NB4 (cell line): Measurements from ENCODE around the gene PRRC2B.

ENCODE experiments used
- DNase-seq: peaks from one replicate; pipeline ENCODE4 v3.0.0; 2010; ENCODE audit warnings: low read depth
- H3K4me3 ChIP-seq: one replicate; pipeline ENCODE4 v1.5.1; 2011; ENCODE audit warnings: mild to moderate bottlenecking, low read depth, low read length, moderate library complexity
- MYC ChIP-seq: IDR thresholded peaks from 2 replicates; pipeline ENCODE4 v1.6.1; 2011; ENCODE audit warnings: low read depth, low read length
- POLR2A ChIP-seq: IDR thresholded peaks from 2 replicates; pipeline ENCODE4 v1.6.1; 2011; ENCODE audit warnings: mild to moderate bottlenecking; ENCODE audit not compliant: insufficient read length; ENCODE audit errors: extremely low read depth
- TF ChIP-seq, protein P1 (sequence below): IDR thresholded peaks from 2 replicates; pipeline ENCODE4 v1.6.1; 2011; ENCODE audit warnings: low read depth, low read length
- TF ChIP-seq, protein P2 (sequence below): IDR thresholded peaks from one replicate; pipeline ENCODE4 v1.5.1; 2012; ENCODE audit warnings: low read depth, low read length

The PRRC2B gene

DNA sequence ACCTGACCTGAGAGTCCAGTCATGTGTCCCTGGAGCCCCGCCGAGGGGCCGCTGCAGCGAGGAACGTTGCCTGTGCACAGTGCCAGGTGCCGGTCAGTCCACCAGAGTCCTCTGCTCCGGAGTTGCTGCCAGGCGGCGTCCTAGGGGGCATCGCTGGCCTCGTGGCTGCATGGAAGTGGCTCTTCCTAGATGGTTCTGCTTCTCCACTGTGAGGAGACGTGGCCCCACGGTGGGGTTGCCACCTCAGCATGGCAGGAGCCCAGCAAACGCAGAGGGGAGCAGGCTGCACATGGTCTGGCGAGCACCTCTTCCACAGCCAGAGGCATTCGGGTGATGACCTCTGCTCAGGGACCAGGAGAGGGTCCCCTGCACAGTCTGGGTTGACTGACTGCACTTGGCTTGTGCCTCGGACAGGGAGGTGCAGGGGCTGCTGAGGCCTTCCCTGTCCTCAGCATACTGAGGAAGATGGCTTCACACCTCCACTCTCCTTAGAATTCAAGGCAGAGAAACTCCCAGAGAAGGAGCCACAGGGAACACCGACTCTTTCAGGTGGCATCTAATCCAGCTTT, 83.0 kb downstream of the PRRC2B start:
- H3K4me3 ChIP-seq = no peak overlapping the region
- DNase-seq = no peak
- TF ChIP-seq, protein P1, sequence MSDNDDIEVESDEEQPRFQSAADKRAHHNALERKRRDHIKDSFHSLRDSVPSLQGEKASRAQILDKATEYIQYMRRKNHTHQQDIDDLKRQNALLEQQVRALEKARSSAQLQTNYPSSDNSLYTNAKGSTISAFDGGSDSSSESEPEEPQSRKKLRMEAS = no peak
- TF ChIP-seq MYC (no peak), POLR2A (no peak)
- TF ChIP-seq, protein P2, sequence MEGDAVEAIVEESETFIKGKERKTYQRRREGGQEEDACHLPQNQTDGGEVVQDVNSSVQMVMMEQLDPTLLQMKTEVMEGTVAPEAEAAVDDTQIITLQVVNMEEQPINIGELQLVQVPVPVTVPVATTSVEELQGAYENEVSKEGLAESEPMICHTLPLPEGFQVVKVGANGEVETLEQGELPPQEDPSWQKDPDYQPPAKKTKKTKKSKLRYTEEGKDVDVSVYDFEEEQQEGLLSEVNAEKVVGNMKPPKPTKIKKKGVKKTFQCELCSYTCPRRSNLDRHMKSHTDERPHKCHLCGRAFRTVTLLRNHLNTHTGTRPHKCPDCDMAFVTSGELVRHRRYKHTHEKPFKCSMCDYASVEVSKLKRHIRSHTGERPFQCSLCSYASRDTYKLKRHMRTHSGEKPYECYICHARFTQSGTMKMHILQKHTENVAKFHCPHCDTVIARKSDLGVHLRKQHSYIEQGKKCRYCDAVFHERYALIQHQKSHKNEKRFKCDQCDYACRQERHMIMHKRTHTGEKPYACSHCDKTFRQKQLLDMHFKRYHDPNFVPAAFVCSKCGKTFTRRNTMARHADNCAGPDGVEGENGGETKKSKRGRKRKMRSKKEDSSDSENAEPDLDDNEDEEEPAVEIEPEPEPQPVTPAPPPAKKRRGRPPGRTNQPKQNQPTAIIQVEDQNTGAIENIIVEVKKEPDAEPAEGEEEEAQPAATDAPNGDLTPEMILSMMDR = no peak

DNA sequence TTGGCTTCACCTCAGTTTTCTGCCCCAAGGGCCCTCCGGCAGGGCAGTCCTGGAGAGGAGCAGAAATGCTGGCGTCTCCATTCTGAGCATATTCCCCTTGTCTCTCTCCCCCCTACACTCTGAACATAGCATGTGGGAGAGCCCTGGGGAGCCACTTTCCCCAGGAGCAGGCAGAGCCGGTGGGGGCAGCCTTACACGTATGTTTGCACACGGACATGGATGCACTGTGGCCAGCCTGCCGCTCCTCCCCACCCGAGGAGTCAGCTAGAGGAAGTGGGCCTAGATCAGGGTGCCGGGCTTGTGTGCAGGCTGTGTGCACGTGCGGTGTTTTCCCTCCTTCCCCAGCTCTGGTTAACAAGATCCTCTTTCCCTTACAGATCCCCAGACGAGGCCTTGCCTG, 83.5 kb downstream of the PRRC2B start:
- no peak for DNase-seq
- H3K4me3 ChIP-seq = no peak overlapping the region
- TF ChIP-seq, protein P1 = no peak
- TF ChIP-seq POLR2A (no peak), MYC (no peak)
- TF ChIP-seq, protein P2 = no peak

DNA sequence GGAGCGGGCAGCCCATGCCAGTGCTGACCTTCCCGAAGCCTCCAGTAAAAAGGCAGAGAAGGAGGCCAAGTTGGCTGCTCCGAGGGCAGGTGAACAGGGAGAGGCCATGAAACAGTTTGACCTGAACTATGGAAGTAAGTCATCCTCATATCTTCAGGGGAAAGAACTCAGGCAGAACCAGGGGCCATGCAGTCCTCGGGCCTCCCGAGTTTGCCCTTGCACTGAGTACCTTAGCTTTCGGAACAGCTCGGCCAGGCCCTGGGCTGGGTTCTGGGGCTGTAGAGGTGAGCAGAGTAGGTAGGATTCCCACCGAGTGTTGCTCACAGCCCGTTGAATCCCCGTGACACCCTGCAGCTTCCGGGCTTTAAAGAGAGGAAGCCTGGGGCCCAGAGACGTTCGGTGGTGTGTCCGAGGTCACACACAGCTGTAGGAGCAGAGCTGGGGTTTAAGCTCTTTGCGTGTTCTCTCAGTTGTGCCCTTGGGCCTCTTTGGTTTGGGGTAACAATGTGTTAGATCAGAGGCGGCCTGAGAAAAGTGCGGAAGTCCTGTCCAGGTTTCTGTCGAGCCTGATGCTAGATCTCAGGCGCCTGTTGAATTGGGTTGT, 84.0 kb downstream of the PRRC2B start:
- DNase-seq = no peak
- H3K4me3 ChIP-seq = no peak overlapping the region
- TF ChIP-seq MYC = no peak
- TF ChIP-seq, protein P1 = no peak
- TF ChIP-seq POLR2A = no peak
- TF ChIP-seq, protein P2 = no peak

DNA sequence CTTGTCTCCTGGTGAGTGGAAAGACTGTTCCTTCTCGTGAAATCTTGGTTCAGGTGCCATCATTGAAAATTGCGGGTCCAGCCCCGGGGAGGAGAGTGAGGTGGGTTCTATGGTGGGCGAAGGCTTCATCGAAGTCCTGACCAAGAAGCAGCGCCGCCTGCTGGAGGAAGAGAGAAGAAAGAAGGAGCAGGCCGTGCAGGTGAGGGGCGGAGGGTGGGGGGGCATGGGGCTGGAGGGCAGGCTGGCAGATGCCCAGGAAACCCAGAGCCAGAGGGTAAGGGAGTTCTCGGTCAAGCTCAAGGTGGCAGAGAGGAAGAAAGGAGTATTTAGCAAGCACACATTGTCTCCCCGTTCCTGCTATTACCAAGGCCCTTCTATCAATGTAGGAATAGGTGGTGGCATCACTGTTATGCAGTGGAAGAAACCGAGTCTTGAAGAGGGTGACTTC, 84.6 kb downstream of the PRRC2B start:
- DNase-seq = peak; percentile 40
- TF ChIP-seq, protein P1 = no peak
- TF ChIP-seq, protein P2 = peak; percentile 31
- no peak for TF ChIP-seq POLR2A

DNA sequence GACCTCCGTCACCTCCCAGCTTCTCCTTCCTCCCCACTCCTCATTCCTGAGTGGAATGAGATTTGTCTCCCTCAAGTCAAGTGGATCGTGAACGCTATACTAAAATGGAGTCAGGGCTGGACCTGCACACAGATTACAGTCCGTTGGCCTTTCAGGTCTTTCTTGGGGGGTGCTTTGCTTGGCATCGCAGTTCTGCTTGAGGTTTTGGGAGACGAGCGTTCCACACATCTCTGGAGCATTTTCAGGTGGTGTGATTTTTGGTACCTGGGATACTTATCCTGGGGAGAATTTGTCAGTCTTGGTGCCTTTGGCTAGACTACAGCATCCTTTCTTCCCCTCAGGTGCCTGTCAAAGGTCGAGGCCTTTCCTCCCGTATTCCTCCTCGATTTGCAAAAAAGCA, 85.0 kb downstream of the PRRC2B start:
- no peak for DNase-seq
- TF ChIP-seq MYC (no peak), POLR2A (no peak)
- TF ChIP-seq, protein P2 = no peak
- TF ChIP-seq, protein P1 = no peak
- no peak overlapping the region for H3K4me3 ChIP-seq

More for the DNA sequence above, 84.6 kb downstream of the PRRC2B start:
- no peak overlapping the region for H3K4me3 ChIP-seq
